B cell (primary cell): ENCODE measurements around the gene ZNF687. TPM values are rescaled to one million over a fixed set of nuclear protein-coding genes. Genes with fewer than 3 reads are reported as not detected.
A peak's percentile ranks its signal among the peaks of the same experiment; 100 is the strongest.

ENCODE experiments used
- ATAC-seq: fragments of 200-7000 bp; cut with Tn5 transposase; one replicate; pipeline ENCODE4 v1.10.0; 2021; ENCODE audit warnings: low read depth, mild to moderate bottlenecking, moderate number of reproducible peaks, moderate library complexity
- CTCF ChIA-PET: fragments of 350-600 bp; sonication (Branson Sonifier 250); formaldehyde crosslinking; loops from one replicate; lab custom pipeline; 2021; ENCODE audit warnings: antibody characterized with exemption, inconsistent platforms; lab: Charles Lee
- POLR2A ChIA-PET: fragments of 350-600 bp; sonication (Branson Sonifier 250); formaldehyde crosslinking; loops from one replicate; lab custom pipeline; 2021; ENCODE audit warnings: antibody characterized with exemption; lab: Charles Lee
- DNase-seq: peaks from one replicate; pipeline ENCODE4 v3.0.0; 2013
- H2AFZ ChIP-seq: 2 replicates; pipeline ENCODE4 v1.6.1; 2012; ENCODE audit warnings: mild to moderate bottlenecking, low read depth, low read length; ENCODE audit not compliant: insufficient read depth, poor library complexity, severe bottlenecking
- H3K27ac ChIP-seq, 2 donors: 1 replicate in 1 of 2; 2 replicates in 1 of 2; pipeline ENCODE4 v1.5.1; 2012 to 2013; ENCODE audit warnings: low read length in 2 of 2, mild to moderate bottlenecking in 2 of 2, moderate library complexity in 1 of 2
- H3K27me3 ChIP-seq, 4 experiments: fragments of 200-600 bp in 1 of 4; sonication (generic) in 1 of 4; replicated peaks in 1 of 4; 1 replicate in 2 of 4; 2 replicates in 2 of 4; pipeline versions ENCODE4 v1.6.1 to v1.7.0; 2013 to 2016; ENCODE audit warnings: low read length in 3 of 4, mild to moderate bottlenecking in 2 of 4, mixed read lengths in 1 of 4, moderate library complexity in 1 of 4; ENCODE audit not compliant: insufficient read depth in 4 of 4, control insufficient read depth in 3 of 4; ENCODE audit errors: control extremely low read depth in 1 of 4
- H3K36me3 ChIP-seq, 2 experiments: replicated peaks in 1 of 2; 1 replicate in 1 of 2; 2 replicates in 1 of 2; pipeline versions ENCODE4 v1.6.1 to v1.7.1; 2013; ENCODE audit warnings: low read length in 1 of 2; ENCODE audit not compliant: insufficient read depth in 2 of 2, control insufficient read depth in 1 of 2; ENCODE audit errors: control extremely low read depth in 1 of 2, extremely low read depth in 1 of 2
- H3K4me1 ChIP-seq, 2 donors: fragments of 200-600 bp in 1 of 2; sonication (generic) in 1 of 2; 1 replicate in 1 of 2; 2 replicates in 1 of 2; pipeline versions ENCODE4 v1.5.1 to v1.6.1; 2013 to 2017; ENCODE audit warnings: low read length in 2 of 2; ENCODE audit not compliant: control insufficient read depth in 2 of 2, insufficient read depth in 2 of 2
- H3K4me2 ChIP-seq: replicated peaks from 2 replicates; pipeline ENCODE3; 2012; ENCODE audit warnings: mild to moderate bottlenecking, low read depth, low read length; ENCODE audit not compliant: poor library complexity, severe bottlenecking
- H3K4me3 ChIP-seq, 5 experiments: fragments of 200-600 bp in 1 of 5; sonication (generic) in 1 of 5; 1 replicate in 3 of 5; 2 replicates in 2 of 5; pipeline versions ENCODE4 v1.5.1 to v1.7.0; 2011 to 2016; ENCODE audit warnings: low read length in 4 of 5, mild to moderate bottlenecking in 4 of 5, low read depth in 2 of 5, control low read depth in 1 of 5, moderate library complexity in 1 of 5; ENCODE audit not compliant: insufficient read depth in 1 of 5; ENCODE audit errors: control extremely low read depth in 1 of 5, extremely low read depth in 1 of 5
- H3K79me2 ChIP-seq: fragments of 200-600 bp; sonication (generic); one replicate; pipeline ENCODE4 v1.6.0; 2016; ENCODE audit warnings: low read length; ENCODE audit not compliant: control insufficient read depth, insufficient read depth
- H3K9ac ChIP-seq: fragments of 200-600 bp; sonication (generic); 2 replicates; pipeline ENCODE4 v1.6.1; 2017; ENCODE audit warnings: mild to moderate bottlenecking, low read length, moderate library complexity
- H3K9me3 ChIP-seq, 3 donors: one replicate each; pipeline versions ENCODE4 v1.6.1 to v1.7.1; 2013; ENCODE audit warnings: low read length in 2 of 3; ENCODE audit not compliant: control insufficient read depth in 2 of 3, insufficient read depth in 1 of 3; ENCODE audit errors: control extremely low read depth in 1 of 3
- H4K20me1 ChIP-seq: 2 replicates; pipeline ENCODE4 v1.6.0; 2012; ENCODE audit warnings: mild to moderate bottlenecking, low read length; ENCODE audit not compliant: insufficient read depth, control insufficient read depth, poor library complexity, severe bottlenecking
- H3K27ac Mint-ChIP-seq: one replicate; pipeline ENCODE4 v1.8.0; 2021; ENCODE audit warnings: mixed read lengths
- H3K27me3 Mint-ChIP-seq: one replicate; pipeline ENCODE4 v1.8.0; 2021; ENCODE audit warnings: mixed read lengths
- H3K4me1 Mint-ChIP-seq: one replicate; pipeline ENCODE4 v1.8.0; 2021; ENCODE audit warnings: mixed read lengths
- H3K4me3 Mint-ChIP-seq: one replicate; pipeline ENCODE4 v1.8.0; 2021; ENCODE audit warnings: mixed read lengths
- H3K9me3 Mint-ChIP-seq: one replicate; pipeline ENCODE4 v1.8.0; 2022; ENCODE audit warnings: mixed read lengths; ENCODE audit not compliant: insufficient read depth
- CTCF ChIP-seq: fragments of 200-600 bp; IDR thresholded peaks from one replicate; pipeline ENCODE4 v1.8.0; 2022; ENCODE audit warnings: antibody characterized with exemption, mild to moderate bottlenecking
- EZH2 ChIP-seq: IDR thresholded peaks from 2 replicates; pipeline ENCODE4 v1.6.1; 2012; ENCODE audit warnings: borderline replicate concordance, low read depth, mild to moderate bottlenecking, moderate library complexity, low read length; ENCODE audit not compliant: insufficient read depth, poor library complexity, severe bottlenecking
- WGBS: methylation state at CpG from one replicate; pipeline ENCODE4 v1.1.5; 2013; ENCODE audit warnings: missing lambda C conversion rate; ENCODE audit not compliant: insufficient coverage; 5-methylcytosine and 5-hydroxymethylcytosine counted together
- intact Hi-C: fragments of 100-400 bp; cut with micrococcal nuclease; formaldehyde crosslinking; loops from one replicate; pipeline ENCODE4 v1.10.0; 2022
- polyA plus RNA-seq: library from polyadenylated mRNA; depleted of rRNA; stranded (reverse); fragments of >200 nt; gene quantifications from 2 replicates; pipeline ENCODE4 v1.2.3, GENCODE V29; 2012
- total RNA-seq, 2 donors: library from RNA; stranded (reverse); fragments of 120-200 nt in 1 of 2; gene quantifications; 1 replicate in 1 of 2; 2 replicates in 1 of 2; pipeline versions ENCODE4 v1.2.3 to v1.2.4, GENCODE V29; 2013 to 2022

The ZNF687 gene
- total and polyA plus RNA-seq, 2 donors (not counting 1 experiment from before 2014, with no cell fraction given) = 29.1 to 49.6 TPM

- no peaks in the 10 kb centered on the region for H3K9me3 ChIP-seq
- Mint-ChIP-seq H3K27ac (peak overlapping the region; percentile 64), H3K4me1 (peaks cover 10% of the 10 kb centered on the region), H3K27me3 (no peaks in the 10 kb centered on the region), H3K4me3 (no peak overlapping the region), H3K9me3 (no peaks in the 10 kb centered on the region)
- ATAC-seq = no peak
- POLR2A ChIA-PET = no interaction called here
- no peak overlapping the region for H2AFZ ChIP-seq
- intact Hi-C loops = no loop called here
- no peaks in the 10 kb centered on the region for H4K20me1 ChIP-seq
- no peaks in the 10 kb centered on the region for H3K27me3 ChIP-seq
- H3K4me3 ChIP-seq = no peak overlapping the region
- CTCF ChIA-PET = interaction anchor here (0.6 to 9.8 kb wide), 4 partner anchors 10 to 86 kb away, joined by 3 to 239 read pairs (median 4); partner anchors contain the start of gene RFX5
- peak overlapping the region in 1 of 2 donors; percentile 6 for H3K27ac ChIP-seq
- TF ChIP-seq EZH2 (no peak), CTCF (no peak)
- no peak for DNase-seq
- WGBS = no CpG with 5 or more reads among the region's 3 CpGs
- H3K36me3 ChIP-seq = peaks cover 0 to 2% of the 10 kb centered on the region in 2 experiments
- no peak overlapping the region for H3K4me2 ChIP-seq
- H3K4me1 ChIP-seq = peaks cover 0 to 4% of the 10 kb centered on the region in 2 donors
- H3K79me2 ChIP-seq = peaks cover 5% of the 10 kb centered on the region
- H3K9ac ChIP-seq = no peak overlapping the region
Observed at GRCh38 chr1:151336556-151336955, 54.5 kb downstream of the ZNF687 start.
